Measurements from ENCODE around the gene SCG5. TPM values are rescaled to one million over a fixed set of nuclear protein-coding genes. Genes with fewer than 3 reads are reported as not detected.

SCG5 gene
- total and polyA plus RNA-seq, 10 of the 15 experiments (the other 5 are each of a cell fraction or from before 2014, with no cell fraction given), result 0.13 to 0.62 (median 0.48) TPM

DNA sequence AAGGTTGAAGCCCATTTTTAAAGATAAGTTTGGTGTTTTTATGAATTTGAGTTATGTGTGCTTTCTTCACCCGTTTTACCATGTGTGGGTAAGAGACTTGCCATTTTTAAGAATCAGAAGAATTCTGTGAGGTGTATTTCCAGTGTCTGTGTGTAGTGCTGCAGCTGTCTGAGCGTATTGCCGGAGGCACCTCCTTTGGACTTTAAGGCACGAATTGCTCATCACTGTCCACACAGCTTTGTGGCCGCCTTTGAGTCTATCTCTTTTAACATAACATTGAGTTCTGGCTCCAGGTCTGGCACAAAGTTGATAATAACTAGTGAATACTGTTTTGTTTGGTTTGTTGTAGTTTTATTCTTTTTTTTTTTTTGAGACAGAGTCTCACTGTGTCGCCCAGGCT lies 25.8 kb downstream of the SCG5 start:
- intact Hi-C loops (cut with micrococcal nuclease; ENCODE audit: unreplicated experiment), result no loop called here
- H3K4me1 ChIP-seq (ENCODE audit: control insufficient read depth, insufficient read depth, low read length), result no peaks in the 10 kb centered on the region
- CTCF ChIA-PET, result no interaction called here
- TF ChIP-seq RCOR1 (conservative IDR thresholded peaks at IDR 0.05; ENCODE audit: low read depth, low read length), result no peak
- TF ChIP-seq CHD2 (IDR thresholded peaks at IDR 0.05; ENCODE audit: borderline replicate concordance, low read depth, low read length), result no peak
- TF ChIP-seq, protein P1, sequence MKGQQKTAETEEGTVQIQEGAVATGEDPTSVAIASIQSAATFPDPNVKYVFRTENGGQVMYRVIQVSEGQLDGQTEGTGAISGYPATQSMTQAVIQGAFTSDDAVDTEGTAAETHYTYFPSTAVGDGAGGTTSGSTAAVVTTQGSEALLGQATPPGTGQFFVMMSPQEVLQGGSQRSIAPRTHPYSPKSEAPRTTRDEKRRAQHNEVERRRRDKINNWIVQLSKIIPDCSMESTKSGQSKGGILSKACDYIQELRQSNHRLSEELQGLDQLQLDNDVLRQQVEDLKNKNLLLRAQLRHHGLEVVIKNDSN (IDR thresholded peaks at IDR 0.05; ENCODE audit: borderline replicate concordance, extremely low read length, insufficient read depth, low read depth, low read length), result no peak
- no peak for TF ChIP-seq WRNIP1 (IDR thresholded peaks at IDR 0.05; ENCODE audit: borderline replicate concordance, low read depth, low read length)
- no peak for TF ChIP-seq ZBED1 (IDR thresholded peaks at IDR 0.05; ENCODE audit: borderline replicate concordance)
- no peak for TF ChIP-seq DPF2 (IDR thresholded peaks at IDR 0.05)
- TF ChIP-seq, protein P2, sequence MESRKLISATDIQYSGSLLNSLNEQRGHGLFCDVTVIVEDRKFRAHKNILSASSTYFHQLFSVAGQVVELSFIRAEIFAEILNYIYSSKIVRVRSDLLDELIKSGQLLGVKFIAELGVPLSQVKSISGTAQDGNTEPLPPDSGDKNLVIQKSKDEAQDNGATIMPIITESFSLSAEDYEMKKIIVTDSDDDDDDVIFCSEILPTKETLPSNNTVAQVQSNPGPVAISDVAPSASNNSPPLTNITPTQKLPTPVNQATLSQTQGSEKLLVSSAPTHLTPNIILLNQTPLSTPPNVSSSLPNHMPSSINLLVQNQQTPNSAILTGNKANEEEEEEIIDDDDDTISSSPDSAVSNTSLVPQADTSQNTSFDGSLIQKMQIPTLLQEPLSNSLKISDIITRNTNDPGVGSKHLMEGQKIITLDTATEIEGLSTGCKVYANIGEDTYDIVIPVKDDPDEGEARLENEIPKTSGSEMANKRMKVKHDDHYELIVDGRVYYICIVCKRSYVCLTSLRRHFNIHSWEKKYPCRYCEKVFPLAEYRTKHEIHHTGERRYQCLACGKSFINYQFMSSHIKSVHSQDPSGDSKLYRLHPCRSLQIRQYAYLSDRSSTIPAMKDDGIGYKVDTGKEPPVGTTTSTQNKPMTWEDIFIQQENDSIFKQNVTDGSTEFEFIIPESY (IDR thresholded peaks at IDR 0.05), result no peak
- no peak for TF ChIP-seq TCF7 (IDR thresholded peaks at IDR 0.05; ENCODE audit: borderline replicate concordance)
- TF ChIP-seq ASH2L (IDR thresholded peaks at IDR 0.05; ENCODE audit: borderline replicate concordance, low read depth), result no peak
- no peak for TF ChIP-seq ZNF24 (IDR thresholded peaks at IDR 0.05)
- TF ChIP-seq, protein P3, sequence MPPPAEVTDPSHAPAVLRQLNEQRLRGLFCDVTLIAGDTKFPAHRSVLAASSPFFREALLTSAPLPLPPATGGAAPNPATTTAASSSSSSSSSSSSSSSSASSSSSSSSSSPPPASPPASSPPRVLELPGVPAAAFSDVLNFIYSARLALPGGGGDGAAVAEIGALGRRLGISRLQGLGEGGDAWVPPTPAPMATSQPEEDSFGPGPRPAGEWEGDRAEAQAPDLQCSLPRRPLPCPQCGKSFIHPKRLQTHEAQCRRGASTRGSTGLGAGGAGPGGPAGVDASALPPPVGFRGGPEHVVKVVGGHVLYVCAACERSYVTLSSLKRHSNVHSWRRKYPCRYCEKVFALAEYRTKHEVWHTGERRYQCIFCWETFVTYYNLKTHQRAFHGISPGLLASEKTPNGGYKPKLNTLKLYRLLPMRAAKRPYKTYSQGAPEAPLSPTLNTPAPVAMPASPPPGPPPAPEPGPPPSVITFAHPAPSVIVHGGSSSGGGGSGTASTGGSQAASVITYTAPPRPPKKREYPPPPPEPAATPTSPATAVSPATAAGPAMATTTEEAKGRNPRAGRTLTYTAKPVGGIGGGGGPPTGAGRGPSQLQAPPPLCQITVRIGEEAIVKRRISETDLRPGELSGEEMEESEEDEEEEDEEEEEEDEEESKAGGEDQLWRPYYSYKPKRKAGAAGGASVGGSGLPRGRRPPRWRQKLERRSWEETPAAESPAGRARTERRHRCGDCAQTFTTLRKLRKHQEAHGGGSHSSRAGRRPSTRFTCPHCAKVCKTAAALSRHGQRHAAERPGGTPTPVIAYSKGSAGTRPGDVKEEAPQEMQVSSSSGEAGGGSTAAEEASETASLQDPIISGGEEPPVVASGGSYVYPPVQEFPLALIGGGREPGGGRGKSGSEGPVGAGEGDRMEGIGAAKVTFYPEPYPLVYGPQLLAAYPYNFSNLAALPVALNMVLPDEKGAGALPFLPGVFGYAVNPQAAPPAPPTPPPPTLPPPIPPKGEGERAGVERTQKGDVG (CRISPR knock-in tag; IDR thresholded peaks at IDR 0.05), result no peak
- TF ChIP-seq, protein P4, sequence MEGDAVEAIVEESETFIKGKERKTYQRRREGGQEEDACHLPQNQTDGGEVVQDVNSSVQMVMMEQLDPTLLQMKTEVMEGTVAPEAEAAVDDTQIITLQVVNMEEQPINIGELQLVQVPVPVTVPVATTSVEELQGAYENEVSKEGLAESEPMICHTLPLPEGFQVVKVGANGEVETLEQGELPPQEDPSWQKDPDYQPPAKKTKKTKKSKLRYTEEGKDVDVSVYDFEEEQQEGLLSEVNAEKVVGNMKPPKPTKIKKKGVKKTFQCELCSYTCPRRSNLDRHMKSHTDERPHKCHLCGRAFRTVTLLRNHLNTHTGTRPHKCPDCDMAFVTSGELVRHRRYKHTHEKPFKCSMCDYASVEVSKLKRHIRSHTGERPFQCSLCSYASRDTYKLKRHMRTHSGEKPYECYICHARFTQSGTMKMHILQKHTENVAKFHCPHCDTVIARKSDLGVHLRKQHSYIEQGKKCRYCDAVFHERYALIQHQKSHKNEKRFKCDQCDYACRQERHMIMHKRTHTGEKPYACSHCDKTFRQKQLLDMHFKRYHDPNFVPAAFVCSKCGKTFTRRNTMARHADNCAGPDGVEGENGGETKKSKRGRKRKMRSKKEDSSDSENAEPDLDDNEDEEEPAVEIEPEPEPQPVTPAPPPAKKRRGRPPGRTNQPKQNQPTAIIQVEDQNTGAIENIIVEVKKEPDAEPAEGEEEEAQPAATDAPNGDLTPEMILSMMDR (IDR thresholded peaks at IDR 0.05 in 2 of 3, conservative IDR thresholded peaks at IDR 0.05 in 1 of 3; ENCODE audit: control insufficient read depth in 2 of 3, extremely low read depth in 1 of 3, insufficient read depth in 1 of 3, low read depth in 3 of 3, low read length in 3 of 3), result no peak
- TF ChIP-seq MEF2B (IDR thresholded peaks at IDR 0.05; ENCODE audit: partially characterized antibody, poor library complexity, severe bottlenecking), result no peak

More for the DNA sequence above, 25.8 kb downstream of the SCG5 start:
- H3K27me3 ChIP-seq (replicated peaks in 1 of 2; ENCODE audit: control insufficient read depth in 2 of 2, insufficient read depth in 2 of 2, low read length in 1 of 2), result no peaks in the 10 kb centered on the region
- H3K36me3 ChIP-seq (ENCODE audit: control insufficient read depth in 2 of 2, insufficient read depth in 2 of 2, low read length in 1 of 2), result peaks cover 0 to 2% of the 10 kb centered on the region in 2 experiments; a peak in 1 of 4 replicates
- no peaks in the 10 kb centered on the region for H4K20me1 ChIP-seq (ENCODE audit: control insufficient read depth, insufficient read depth)
- ChIA-PET POLR2A (no interaction called here), RAD21 (ENCODE audit: unreplicated experiment) (no interaction called here), SMC1A (ENCODE audit: uncharacterized antibody, unreplicated experiment) (no interaction called here)
- H3K9ac ChIP-seq (ENCODE audit: control insufficient read depth, insufficient read depth, low read length), result no peak overlapping the region
- H3K4me3 ChIP-seq, result no peak overlapping the region
- BruUV-seq (replicated peaks), result no TSS peak
- ATAC-seq (no peak), FAIRE-seq (no peak), DNase-seq (ENCODE audit: low read depth, low spot score) (no peak)
- no peak overlapping the region for H3K27ac ChIP-seq (ENCODE audit: control insufficient read depth, insufficient read depth)
- no peak overlapping the region for H2AFZ ChIP-seq (ENCODE audit: control insufficient read depth, low read depth, low read length)
- no peaks in the 10 kb centered on the region for H3K79me2 ChIP-seq (ENCODE audit: control insufficient read depth, insufficient read depth, low read length)
- H3K4me2 ChIP-seq (ENCODE audit: control insufficient read depth, insufficient read depth), result no peak overlapping the region
- over 99% methylated on average over 6 of the region's 6 CpGs for WGBS (ENCODE audit: insufficient coverage, insufficient replicate concordance, low lambda C conversion rate, missing lambda C conversion rate)
- in situ Hi-C loops (cut with MboI), result loop anchor here (10.0 kb wide), 1 partner anchor 287 kb away; no protein-coding TSS in a partner anchor
- H3K9me3 ChIP-seq (replicated peaks; ENCODE audit: control insufficient read depth, insufficient read depth, low read length), result no peaks in the 10 kb centered on the region
